Stimulated activated naive CD4-positive, alpha-beta T cell treated with Interleukin-2 at 50 U/mL for 16 hours (primary cell): ENCODE data around the gene TRMT10A.
"Not testable (repeated sequence)": the region's sequence is repeated elsewhere in the genome, so short reads cannot be mapped to it uniquely, and the experiment has no call there.

ENCODE experiments used
- DNase-seq: peaks from one replicate; lab custom pipeline; 2025; lab: John Stamatoyannopoulos, UW

Gene TRMT10A

GRCh38 chr4:99552872-99553271 is 11.0 kb downstream of the TRMT10A start:
- no peak for DNase-seq

GRCh38 chr4:99540277-99540939 is 23.4 kb downstream of the TRMT10A start:
- DNase-seq = no peak

DNA sequence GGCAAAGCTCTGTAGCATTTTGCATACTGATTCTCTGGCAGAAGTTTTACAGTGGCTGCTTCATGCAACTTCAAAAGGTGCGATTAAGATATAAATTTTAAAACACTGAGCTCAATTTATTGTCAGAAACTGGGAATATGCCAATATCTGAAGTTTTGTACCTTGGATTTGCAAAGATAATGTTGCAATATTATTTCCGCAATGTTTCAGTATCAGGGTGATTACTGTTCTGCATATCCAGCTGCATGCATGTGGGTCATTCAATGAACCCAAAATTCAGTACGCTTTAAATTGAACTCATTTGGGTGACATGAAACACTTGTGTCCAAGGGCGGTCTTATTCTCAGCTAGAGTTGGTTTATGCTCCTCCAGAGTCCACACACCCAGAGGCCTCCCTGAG is 26.2 kb downstream of the TRMT10A start:
- DNase-seq = no peak

- no peak for DNase-seq
Measured at GRCh38 chr4:99536848-99537247, 27.0 kb downstream of the TRMT10A start.

- DNase-seq = no peak
Measured at GRCh38 chr4:99536271-99536670, 27.6 kb downstream of the TRMT10A start.

DNA sequence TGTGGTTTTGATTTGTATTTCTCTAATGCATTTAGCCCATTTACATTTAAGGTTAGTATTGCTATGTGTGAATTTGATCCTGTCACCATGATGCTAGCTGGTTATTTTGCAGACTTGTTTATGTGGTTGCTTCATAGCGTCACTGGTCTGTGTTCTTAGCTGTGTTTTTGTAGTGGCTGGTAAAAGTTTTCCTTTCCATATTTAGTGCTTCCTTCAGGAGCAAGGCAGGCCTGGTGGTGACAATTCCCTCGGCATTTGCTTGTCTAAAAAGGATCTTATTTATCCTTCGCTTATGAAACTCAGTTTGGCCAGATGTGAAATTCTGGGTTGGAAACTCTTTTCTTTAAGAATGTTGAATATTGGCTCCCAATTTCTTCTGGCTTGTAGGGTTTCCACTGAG is 29.1 kb downstream of the TRMT10A start:
- DNase-seq = not testable (repeated sequence)

- no peak for DNase-seq
Measured at GRCh38 chr4:99529956-99530355, 33.9 kb downstream of the TRMT10A start.

- DNase-seq = no peak
Measured at GRCh38 chr4:99529228-99529627, 34.6 kb downstream of the TRMT10A start.

GRCh38 chr4:99518601-99519295 is 45.1 kb downstream of the TRMT10A start:
- no peak for DNase-seq

DNA sequence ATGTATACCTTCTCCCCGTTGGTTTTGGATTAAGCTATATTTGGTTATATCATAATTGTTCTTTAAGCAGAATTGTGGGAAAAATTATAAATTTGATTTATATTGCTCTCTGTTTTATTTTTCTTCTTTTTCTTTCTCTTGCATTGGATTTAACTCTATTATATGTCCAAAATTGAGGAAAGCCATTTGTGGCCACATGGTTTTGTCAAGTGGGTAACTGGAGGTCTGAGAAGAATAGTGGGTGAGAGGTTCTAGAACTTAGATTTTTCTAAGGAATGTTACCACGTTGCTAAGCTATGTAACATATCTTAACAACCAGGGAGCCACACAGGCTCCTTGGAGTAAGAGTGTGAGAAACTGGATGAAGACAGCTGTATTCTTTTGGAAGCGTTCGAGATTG is 53.1 kb downstream of the TRMT10A start, which contains the start of gene C4orf17:
C4orf17 (plus strand) TSS at position 301 of the 400 bp plus-strand sequence. CDS start 2,061 bp downstream, outside the sequence.
- no peak for DNase-seq

GRCh38 chr4:99507762-99508161 is 56.1 kb downstream of the TRMT10A start:
- DNase-seq = no peak

GRCh38 chr4:99507349-99507748 is 56.5 kb downstream of the TRMT10A start:
- DNase-seq = no peak

DNA sequence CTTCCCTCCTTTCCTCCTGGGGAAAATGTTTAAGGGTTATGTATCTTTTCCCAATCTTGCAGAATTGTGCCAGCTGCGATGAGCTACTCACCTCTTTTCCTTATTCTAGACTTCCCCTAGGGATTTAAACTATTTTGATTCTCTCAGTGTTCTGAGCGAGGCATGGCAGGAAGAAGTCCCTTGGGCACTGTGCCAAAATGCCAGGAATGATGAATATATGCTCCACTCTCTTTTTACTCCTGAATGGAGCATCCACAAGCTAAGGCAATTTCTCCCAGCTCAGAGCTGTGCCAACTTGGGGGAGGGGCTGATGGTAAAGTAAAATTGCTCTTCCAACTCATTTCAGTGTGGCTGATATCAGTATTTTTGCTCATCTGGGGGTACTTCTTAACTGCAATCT is 57.1 kb downstream of the TRMT10A start:
- no peak for DNase-seq

- no peak for DNase-seq
Measured at GRCh38 chr4:99504804-99505502, 58.9 kb downstream of the TRMT10A start.
